HL-60 (cell line): ENCODE data around the gene GOLPH3.

Source experiments
- GABPA ChIP-seq: IDR thresholded peaks from 2 replicates; pipeline ENCODE4 v1.6.1; 2012; ENCODE audit warnings: low read depth
- POLR2AphosphoS5 ChIP-seq: IDR thresholded peaks from 2 replicates; pipeline ENCODE4 v1.6.1; 2012; ENCODE audit warnings: low read depth
- TF ChIP-seq, protein P1 (sequence below): IDR thresholded peaks from one replicate; pipeline ENCODE4 v1.5.1; 2011; ENCODE audit warnings: low read length, control low read depth, inconsistent platforms; ENCODE audit not compliant: insufficient read depth
- TF ChIP-seq, protein P2 (sequence below): IDR thresholded peaks from 2 replicates; pipeline ENCODE4 v1.6.1; 2012; ENCODE audit warnings: low read depth; ENCODE audit not compliant: insufficient replicate concordance

DNA sequence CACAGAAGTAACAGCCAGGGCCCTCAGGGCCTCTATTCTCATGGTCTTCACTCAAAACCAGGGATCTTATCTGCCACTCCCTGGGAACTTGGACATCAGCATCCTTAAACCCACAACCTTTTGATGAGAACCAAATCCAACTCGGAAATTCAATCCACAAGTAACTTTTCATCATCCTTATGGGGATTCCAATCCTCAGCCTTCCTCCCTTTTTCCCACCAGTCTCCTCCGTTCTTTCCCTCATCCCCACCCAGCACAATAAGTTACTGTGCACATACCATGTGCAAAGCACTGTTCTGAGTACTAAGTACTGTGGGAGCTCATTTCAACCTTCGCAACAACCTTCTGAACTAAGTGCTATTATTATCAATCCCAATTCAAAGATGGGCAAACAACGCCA, 17.0 kb downstream of the GOLPH3 start:
- TF ChIP-seq, protein P1, sequence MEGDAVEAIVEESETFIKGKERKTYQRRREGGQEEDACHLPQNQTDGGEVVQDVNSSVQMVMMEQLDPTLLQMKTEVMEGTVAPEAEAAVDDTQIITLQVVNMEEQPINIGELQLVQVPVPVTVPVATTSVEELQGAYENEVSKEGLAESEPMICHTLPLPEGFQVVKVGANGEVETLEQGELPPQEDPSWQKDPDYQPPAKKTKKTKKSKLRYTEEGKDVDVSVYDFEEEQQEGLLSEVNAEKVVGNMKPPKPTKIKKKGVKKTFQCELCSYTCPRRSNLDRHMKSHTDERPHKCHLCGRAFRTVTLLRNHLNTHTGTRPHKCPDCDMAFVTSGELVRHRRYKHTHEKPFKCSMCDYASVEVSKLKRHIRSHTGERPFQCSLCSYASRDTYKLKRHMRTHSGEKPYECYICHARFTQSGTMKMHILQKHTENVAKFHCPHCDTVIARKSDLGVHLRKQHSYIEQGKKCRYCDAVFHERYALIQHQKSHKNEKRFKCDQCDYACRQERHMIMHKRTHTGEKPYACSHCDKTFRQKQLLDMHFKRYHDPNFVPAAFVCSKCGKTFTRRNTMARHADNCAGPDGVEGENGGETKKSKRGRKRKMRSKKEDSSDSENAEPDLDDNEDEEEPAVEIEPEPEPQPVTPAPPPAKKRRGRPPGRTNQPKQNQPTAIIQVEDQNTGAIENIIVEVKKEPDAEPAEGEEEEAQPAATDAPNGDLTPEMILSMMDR: no peak
- TF ChIP-seq POLR2AphosphoS5 (no peak), GABPA (no peak)
- TF ChIP-seq, protein P2, sequence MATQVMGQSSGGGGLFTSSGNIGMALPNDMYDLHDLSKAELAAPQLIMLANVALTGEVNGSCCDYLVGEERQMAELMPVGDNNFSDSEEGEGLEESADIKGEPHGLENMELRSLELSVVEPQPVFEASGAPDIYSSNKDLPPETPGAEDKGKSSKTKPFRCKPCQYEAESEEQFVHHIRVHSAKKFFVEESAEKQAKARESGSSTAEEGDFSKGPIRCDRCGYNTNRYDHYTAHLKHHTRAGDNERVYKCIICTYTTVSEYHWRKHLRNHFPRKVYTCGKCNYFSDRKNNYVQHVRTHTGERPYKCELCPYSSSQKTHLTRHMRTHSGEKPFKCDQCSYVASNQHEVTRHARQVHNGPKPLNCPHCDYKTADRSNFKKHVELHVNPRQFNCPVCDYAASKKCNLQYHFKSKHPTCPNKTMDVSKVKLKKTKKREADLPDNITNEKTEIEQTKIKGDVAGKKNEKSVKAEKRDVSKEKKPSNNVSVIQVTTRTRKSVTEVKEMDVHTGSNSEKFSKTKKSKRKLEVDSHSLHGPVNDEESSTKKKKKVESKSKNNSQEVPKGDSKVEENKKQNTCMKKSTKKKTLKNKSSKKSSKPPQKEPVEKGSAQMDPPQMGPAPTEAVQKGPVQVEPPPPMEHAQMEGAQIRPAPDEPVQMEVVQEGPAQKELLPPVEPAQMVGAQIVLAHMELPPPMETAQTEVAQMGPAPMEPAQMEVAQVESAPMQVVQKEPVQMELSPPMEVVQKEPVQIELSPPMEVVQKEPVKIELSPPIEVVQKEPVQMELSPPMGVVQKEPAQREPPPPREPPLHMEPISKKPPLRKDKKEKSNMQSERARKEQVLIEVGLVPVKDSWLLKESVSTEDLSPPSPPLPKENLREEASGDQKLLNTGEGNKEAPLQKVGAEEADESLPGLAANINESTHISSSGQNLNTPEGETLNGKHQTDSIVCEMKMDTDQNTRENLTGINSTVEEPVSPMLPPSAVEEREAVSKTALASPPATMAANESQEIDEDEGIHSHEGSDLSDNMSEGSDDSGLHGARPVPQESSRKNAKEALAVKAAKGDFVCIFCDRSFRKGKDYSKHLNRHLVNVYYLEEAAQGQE: no peak
